Smooth muscle cell (in vitro differentiated cells): ENCODE measurements around the gene GRAMD2B. TPM values are rescaled to one million over a fixed set of nuclear protein-coding genes. Genes with fewer than 3 reads are reported as not detected.

ENCODE experiments used
- DNase-seq: peaks from one replicate; lab custom pipeline; 2025; ENCODE audit not compliant: unreplicated experiment; lab: John Stamatoyannopoulos, UW
- H2AFZ ChIP-seq: fragments of 200-600 bp; sonication (generic); 2 replicates; pipeline ENCODE4 v1.6.0; 2016; ENCODE audit warnings: antibody characterized with exemption, low read depth, mild to moderate bottlenecking
- H3F3A ChIP-seq: fragments of 200-600 bp; sonication (generic); 2 replicates; pipeline ENCODE4 v1.6.0; 2017; ENCODE audit warnings: antibody characterized with exemption, low read depth
- H3K27ac ChIP-seq: fragments of 200-600 bp; sonication (generic); 2 replicates; pipeline ENCODE4 v1.5.1; 2016; ENCODE audit warnings: low read depth, mild to moderate bottlenecking
- H3K27me3 ChIP-seq: fragments of 200-600 bp; sonication (generic); 2 replicates; pipeline ENCODE4 v1.6.1; 2016; ENCODE audit warnings: low read depth, mild to moderate bottlenecking
- H3K36me3 ChIP-seq: fragments of 200-600 bp; sonication (generic); 2 replicates; pipeline ENCODE4 v1.5.1; 2016; ENCODE audit warnings: low read depth
- H3K4me1 ChIP-seq: fragments of 200-600 bp; sonication (generic); 2 replicates; pipeline ENCODE4 v1.5.1; 2016; ENCODE audit warnings: low read depth
- H3K4me2 ChIP-seq: fragments of 200-600 bp; sonication (generic); 2 replicates; pipeline ENCODE4 v1.6.0; 2016; ENCODE audit warnings: mild to moderate bottlenecking
- H3K4me3 ChIP-seq: fragments of 200-600 bp; sonication (generic); 2 replicates; pipeline ENCODE4 v1.5.1; 2016; ENCODE audit warnings: mild to moderate bottlenecking
- H3K79me2 ChIP-seq: fragments of 200-600 bp; sonication (generic); 2 replicates; pipeline ENCODE4 v1.6.0; 2016; ENCODE audit warnings: low read depth, mild to moderate bottlenecking
- H3K9ac ChIP-seq: fragments of 200-600 bp; sonication (generic); 2 replicates; pipeline ENCODE4 v1.6.0; 2016; ENCODE audit warnings: low read depth
- H3K9me3 ChIP-seq: fragments of 200-600 bp; sonication (generic); replicated peaks from 2 replicates; pipeline ENCODE4 v1.5.1; 2016; ENCODE audit warnings: low read depth
- H4K20me1 ChIP-seq: fragments of 200-600 bp; sonication (generic); 2 replicates; pipeline ENCODE4 v1.6.0; 2016; ENCODE audit warnings: low read depth
- CTCF ChIP-seq: fragments of 200-600 bp; sonication (generic); IDR thresholded peaks from 2 replicates; pipeline ENCODE4 v1.5.1; 2017; ENCODE audit warnings: borderline replicate concordance, mild to moderate bottlenecking, antibody characterized with exemption; ENCODE audit not compliant: insufficient read depth, poor library complexity, severe bottlenecking
- WGBS: methylation state at CpG from one replicate; pipeline ENCODE4 v1.1.7; 2016; ENCODE audit warnings: low lambda C conversion rate; 5-methylcytosine and 5-hydroxymethylcytosine counted together
- polyA plus RNA-seq: library from polyadenylated mRNA; unstranded; fragments of >200 nt; fragmentation: Nextera tagmentation; extraction: Ambion mirVana; gene quantifications from 2 replicates; pipeline ENCODE4 v1.2.1, GENCODE V29; 2016
- total RNA-seq: library from RNA; depleted of rRNA; stranded (reverse); fragments of >200 nt; gene quantifications from 2 replicates; pipeline ENCODE4 v1.2.3, GENCODE V29; 2014

The GRAMD2B gene
- total and polyA plus RNA-seq, 2 experiments from 2014 or later: 8.7 to 27.3 TPM

DNA sequence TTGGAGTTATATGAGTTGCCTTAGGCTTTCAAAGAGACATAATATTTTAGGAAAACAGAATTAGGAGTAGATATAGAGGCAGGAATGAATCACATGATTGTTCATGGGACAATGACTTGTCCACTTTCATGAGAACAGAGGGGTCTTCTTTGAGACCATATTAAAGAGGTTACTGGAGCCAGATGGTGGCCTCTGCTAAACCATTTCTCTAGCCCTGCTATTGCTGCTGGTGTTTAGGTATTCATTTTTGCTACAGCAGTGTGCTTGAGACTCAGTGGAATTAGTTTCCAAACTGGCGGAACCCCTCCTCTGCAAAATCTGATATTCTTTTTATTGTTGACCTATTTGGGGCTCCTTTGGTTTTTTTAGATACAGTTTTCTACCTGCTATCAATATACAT, 31.3 kb downstream of the GRAMD2B start:
- Histone ChIP-seq H3K36me3 (no peaks in the 10 kb centered on the region), H3K9ac (no peak overlapping the region), H3K27ac (no peak overlapping the region), H4K20me1 (no peaks in the 10 kb centered on the region), H3K9me3 (no peaks in the 10 kb centered on the region), H2AFZ (no peak overlapping the region), H3K27me3 (no peaks in the 10 kb centered on the region), H3K4me1 (peaks cover 8% of the 10 kb centered on the region), H3F3A (peaks cover 4% of the 10 kb centered on the region), H3K4me2 (no peak overlapping the region), H3K4me3 (no peak overlapping the region), H3K79me2 (peaks cover 8% of the 10 kb centered on the region)
- TF ChIP-seq CTCF: no peak
- WGBS: 96% methylated on average over 1 of the region's 1 CpG
- no peak for DNase-seq

GRCh38 chr5:126455264-126455663, 32.1 kb downstream of the GRAMD2B start:
- no peak for DNase-seq
- Histone ChIP-seq H4K20me1 (no peaks in the 10 kb centered on the region), H3F3A (peaks cover 2% of the 10 kb centered on the region), H2AFZ (no peak overlapping the region), H3K36me3 (no peaks in the 10 kb centered on the region), H3K4me3 (no peak overlapping the region), H3K27me3 (no peaks in the 10 kb centered on the region), H3K4me2 (no peak overlapping the region), H3K27ac (no peak overlapping the region), H3K9ac (no peak overlapping the region), H3K4me1 (peaks cover under 1% of the 10 kb centered on the region), H3K9me3 (no peaks in the 10 kb centered on the region), H3K79me2 (peaks cover 8% of the 10 kb centered on the region)
- no peak for TF ChIP-seq CTCF

DNA sequence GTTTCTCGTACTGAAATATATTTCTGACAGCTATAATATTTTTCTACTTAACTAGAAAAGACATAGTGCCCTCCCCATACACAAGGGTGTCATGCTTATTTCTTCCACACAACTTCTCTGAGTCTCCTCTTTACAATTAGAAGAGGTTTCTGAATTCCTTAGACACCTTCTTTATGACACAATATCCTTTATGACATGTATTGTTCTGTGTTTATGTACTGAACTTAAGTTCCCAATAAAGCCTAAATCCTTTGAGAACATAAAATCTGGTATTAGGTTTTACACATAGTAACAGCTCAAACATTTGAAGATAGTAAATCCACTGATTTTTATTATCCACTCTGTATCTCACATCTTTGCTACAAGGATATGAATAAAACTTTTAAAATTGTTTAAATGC, 32.5 kb downstream of the GRAMD2B start:
- Histone ChIP-seq H2AFZ (no peak overlapping the region), H3K4me1 (no peaks in the 10 kb centered on the region), H3K36me3 (no peaks in the 10 kb centered on the region), H4K20me1 (no peaks in the 10 kb centered on the region), H3K4me2 (no peak overlapping the region), H3K27me3 (no peaks in the 10 kb centered on the region), H3K79me2 (peaks cover 8% of the 10 kb centered on the region), H3K4me3 (no peak overlapping the region), H3K9me3 (no peaks in the 10 kb centered on the region), H3K9ac (no peak overlapping the region), H3K27ac (no peak overlapping the region), H3F3A (no peaks in the 10 kb centered on the region)
- no peak for TF ChIP-seq CTCF
- WGBS: 96% methylated on average over 1 of the region's 1 CpG
- no peak for DNase-seq

DNA sequence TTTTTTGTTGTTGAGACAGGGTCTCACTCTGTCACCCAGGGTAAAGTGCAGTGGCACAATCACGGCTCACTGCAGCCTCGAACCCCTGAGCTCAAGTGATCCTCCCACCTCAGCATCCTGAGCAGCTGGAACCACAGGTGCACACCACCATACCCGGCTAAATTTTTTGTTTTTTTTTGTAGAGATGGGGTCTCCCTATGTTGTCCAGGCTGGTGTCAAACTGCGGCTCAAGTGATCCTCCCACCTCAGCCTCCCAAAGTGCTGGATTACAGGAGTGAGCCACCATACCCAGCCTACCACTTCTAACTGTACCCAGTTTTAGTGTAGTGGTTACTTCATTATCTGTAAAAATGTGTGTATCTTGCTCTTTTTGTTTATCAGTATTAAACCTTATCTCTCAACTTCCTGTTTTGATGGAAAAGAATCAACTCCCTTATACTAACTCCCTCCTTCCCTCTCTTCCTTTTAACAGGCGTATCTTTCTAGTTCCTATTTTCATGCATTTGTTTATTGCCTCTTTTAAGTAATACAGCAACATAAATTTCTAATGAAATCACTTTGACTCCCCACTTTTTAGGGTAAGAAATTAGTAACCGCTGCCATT, 33.1 kb downstream of the GRAMD2B start:
- H3K79me2 ChIP-seq: peaks cover 8% of the 10 kb centered on the region
- no peaks in the 10 kb centered on the region for H3F3A ChIP-seq
- 75% methylated on average over 6 of the region's 6 CpGs for WGBS
- no peak for TF ChIP-seq CTCF
- H4K20me1 ChIP-seq: no peaks in the 10 kb centered on the region
- no peak overlapping the region for H3K4me2 ChIP-seq
- no peak overlapping the region for H3K9ac ChIP-seq
- H3K9me3 ChIP-seq: no peaks in the 10 kb centered on the region
- H3K4me3 ChIP-seq: no peak overlapping the region
- no peak overlapping the region for H2AFZ ChIP-seq
- no peaks in the 10 kb centered on the region for H3K36me3 ChIP-seq
- no peak for DNase-seq
- no peak overlapping the region for H3K27ac ChIP-seq
- H3K4me1 ChIP-seq: no peaks in the 10 kb centered on the region
- H3K27me3 ChIP-seq: no peaks in the 10 kb centered on the region
